HCT116 (cell line): ENCODE results near the gene CADPS2. TPM values are rescaled to one million over a fixed set of nuclear protein-coding genes. Genes with fewer than 3 reads are reported as not detected.

Experiments used
- ATAC-seq: fragments of 200-7000 bp; cut with Tn5 transposase; 2 replicates; pipeline ENCODE4 v1.9.1; 2020; ENCODE audit warnings: mild to moderate bottlenecking, moderate library complexity
- BruUV-seq: library from RNA; stranded (reverse); fragments of 400-500 nt; replicated peaks from 2 replicates; lab custom pipeline; 2021; lab: Mats Ljungman, UMichigan
- CTCF ChIA-PET: fragments of 300-600 bp; sonication (Branson Sonifier 250); formaldehyde crosslinking; loops from one replicate; lab custom pipeline; 2021; ENCODE audit warnings: antibody characterized with exemption; lab: Charles Lee
- POLR2A ChIA-PET: fragments of 300-600, 350-600 bp; sonication (Branson Sonifier 250); formaldehyde crosslinking; loops from one replicate; lab custom pipeline; 2021; ENCODE audit warnings: antibody characterized with exemption; lab: Charles Lee
- RAD21 ChIA-PET, 2 experiments: fragments of 300-600 bp; sonication (Branson Sonifier 250); formaldehyde crosslinking; loops; one replicate each; lab custom pipeline; 2023; ENCODE audit warnings: low total read pairs in 2 of 2; ENCODE audit not compliant: uncharacterized antibody in 2 of 2, unreplicated experiment in 2 of 2, low non-redundant PET in 1 of 2; lab: Charles Lee
- DNase-seq: peaks from one replicate; pipeline ENCODE4 v3.0.0-alpha.2; 2010; ENCODE audit warnings: low read depth, low spot score
- H2AFZ ChIP-seq: fragments of 200-600 bp; shearing (Covaris generic), sonication (generic); 2 replicates; pipeline ENCODE4 v1.6.1; 2017; ENCODE audit warnings: low read depth, mixed run types, mixed read lengths, antibody characterized with exemption, low read length; ENCODE audit not compliant: poor library complexity, severe bottlenecking
- H3K27ac ChIP-seq: 2 replicates; pipeline ENCODE4 v1.5.1; 2012; ENCODE audit warnings: low read depth, low read length
- H3K27me3 ChIP-seq: fragments of 200-600 bp; sonication (generic); 2 replicates; pipeline ENCODE4 v1.6.1; 2016; ENCODE audit warnings: mixed run types, low read length, mixed read lengths; ENCODE audit not compliant: insufficient read depth
- H3K36me3 ChIP-seq, 2 experiments: fragments of 200-500 bp in 1 of 2; fragments of 200-600 bp in 1 of 2; sonication (Bioruptor generic) in 1 of 2; sonication (generic) in 1 of 2; 2 replicates each; pipeline versions ENCODE4 v1.5.1 to v1.6.1; 2014 to 2016; ENCODE audit warnings: low read length in 2 of 2, inconsistent platforms in 1 of 2, mixed read lengths in 1 of 2, mixed run types in 1 of 2; ENCODE audit not compliant: insufficient read depth in 2 of 2, control insufficient read depth in 1 of 2
- H3K4me1 ChIP-seq, 2 experiments: fragments of 200-600 bp in 1 of 2; sonication (generic) in 1 of 2; 2 replicates each; pipeline versions ENCODE4 v1.5.1 to v1.6.1; 2012 to 2017; ENCODE audit warnings: low read length in 2 of 2, inconsistent platforms in 1 of 2, mild to moderate bottlenecking in 1 of 2, mixed read lengths in 1 of 2, mixed run types in 1 of 2, moderate library complexity in 1 of 2; ENCODE audit not compliant: insufficient read depth in 2 of 2, control insufficient read depth in 1 of 2
- H3K4me2 ChIP-seq: fragments of 200-600 bp; sonication (generic); 2 replicates; pipeline ENCODE4 v1.6.1; 2017; ENCODE audit warnings: mixed run types, low read length, mixed read lengths
- H3K4me3 ChIP-seq, 2 experiments: fragments of 200-600 bp in 1 of 2; sonication (generic) in 1 of 2; replicated peaks in 1 of 2; 2 replicates each; pipeline ENCODE4 v1.5.1; 2011 to 2016; ENCODE audit warnings: low read length in 2 of 2, control low read depth in 1 of 2, low read depth in 1 of 2, mild to moderate bottlenecking in 1 of 2, mixed read lengths in 1 of 2, mixed run types in 1 of 2
- H3K79me2 ChIP-seq: fragments of 200-600 bp; sonication (generic); 2 replicates; pipeline ENCODE4 v1.6.1; 2017; ENCODE audit warnings: mild to moderate bottlenecking, mixed run types, low read length, moderate library complexity, mixed read lengths; ENCODE audit not compliant: insufficient read depth
- H3K9ac ChIP-seq: fragments of 200-600 bp; sonication (generic); 2 replicates; pipeline ENCODE4 v1.6.1; 2016; ENCODE audit warnings: low read length, mixed read lengths
- H3K9me2 ChIP-seq: fragments of 200-600 bp; sonication (generic), shearing (Covaris generic); 2 replicates; pipeline ENCODE4 v1.6.1; 2017; ENCODE audit warnings: mixed run types, mild to moderate bottlenecking, moderate library complexity; ENCODE audit not compliant: insufficient read depth
- H3K9me3 ChIP-seq, 2 experiments: fragments of 200-500 bp in 1 of 2; fragments of 200-600 bp in 1 of 2; sonication (Bioruptor generic) in 1 of 2; sonication (generic) in 1 of 2; 2 replicates each; pipeline ENCODE4 v1.6.1; 2014 to 2017; ENCODE audit warnings: low read length in 2 of 2, mixed read lengths in 2 of 2, inconsistent platforms in 1 of 2, low read depth in 1 of 2, mild to moderate bottlenecking in 1 of 2, mixed run types in 1 of 2, moderate library complexity in 1 of 2; ENCODE audit not compliant: control insufficient read depth in 1 of 2, insufficient read depth in 1 of 2
- H4K20me1 ChIP-seq: fragments of 200-600 bp; sonication (generic), shearing (Covaris generic); 2 replicates; pipeline ENCODE4 v1.6.1; 2017; ENCODE audit warnings: mixed run types, mild to moderate bottlenecking, moderate library complexity; ENCODE audit not compliant: insufficient read depth
- CBX3 ChIP-seq: IDR thresholded peaks from 2 replicates; pipeline ENCODE4 v1.6.1; 2012; ENCODE audit warnings: low read depth
- EGR1 ChIP-seq: IDR thresholded peaks from 2 replicates; pipeline ENCODE4 v1.6.1; 2012; ENCODE audit warnings: low read depth
- POLR2AphosphoS5 ChIP-seq: IDR thresholded peaks from 2 replicates; pipeline ENCODE4 v1.6.1; 2011; ENCODE audit warnings: mild to moderate bottlenecking, low read depth, low read length, moderate library complexity
- SRF ChIP-seq: IDR thresholded peaks from 2 replicates; pipeline ENCODE4 v1.6.1; 2012; ENCODE audit warnings: low read depth
- intact Hi-C: fragments of 100-400 bp; cut with micrococcal nuclease; formaldehyde crosslinking; loops from 2 replicates; pipeline ENCODE4 v1.10.0; 2022
- total RNA-seq: library from RNA; stranded (reverse); gene quantifications from one replicate; pipeline ENCODE4 v1.2.1, GENCODE V29; 2021; ENCODE audit not compliant: unreplicated experiment
- TF ChIP-seq, protein P1 (sequence below), 3 experiments: fragments of 200-600 bp in 1 of 3; sonication (generic) in 1 of 3; IDR thresholded peaks in 2 of 3; conservative IDR thresholded peaks in 1 of 3; 2 replicates each; pipeline ENCODE4 v1.5.1; 2012 to 2017; ENCODE audit warnings: low read depth in 2 of 3, low read length in 2 of 3, antibody characterized with exemption in 1 of 3, borderline replicate concordance in 1 of 3, control low read depth in 1 of 3, mild to moderate bottlenecking in 1 of 3, mixed read lengths in 1 of 3, mixed run types in 1 of 3, moderate library complexity in 1 of 3; ENCODE audit not compliant: insufficient read depth in 1 of 3
- TF ChIP-seq, protein P2 (sequence below): IDR thresholded peaks from 2 replicates; pipeline ENCODE4 v1.6.1; 2012
- TF ChIP-seq, protein P3 (sequence below): IDR thresholded peaks from 2 replicates; pipeline ENCODE4 v1.6.1; 2012; ENCODE audit warnings: low read depth

Gene CADPS2
- total RNA-seq, 1 experiment from 2014 or later, result 7.5 TPM

DNA sequence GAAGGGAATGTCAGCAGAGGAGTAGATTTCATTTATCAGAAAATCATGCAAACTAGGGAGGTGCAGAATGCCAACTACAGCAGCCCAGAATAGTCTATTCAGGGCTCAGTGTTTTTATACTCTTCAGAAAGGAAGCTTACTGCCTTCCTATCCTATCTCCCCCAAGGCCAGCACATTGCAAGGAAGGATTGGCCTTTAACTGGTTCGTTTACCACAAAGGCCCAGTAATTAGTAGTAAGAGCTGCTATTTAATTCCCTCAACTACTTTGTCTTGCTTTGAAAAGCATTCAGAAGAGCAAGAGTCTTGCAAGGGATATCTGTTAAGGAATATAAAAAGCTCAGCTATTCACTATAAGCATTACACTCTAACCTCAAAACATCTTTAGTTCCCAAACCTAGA, 97.1 kb downstream of the CADPS2 start:
- no peak for TF ChIP-seq EGR1
- TF ChIP-seq, protein P1, sequence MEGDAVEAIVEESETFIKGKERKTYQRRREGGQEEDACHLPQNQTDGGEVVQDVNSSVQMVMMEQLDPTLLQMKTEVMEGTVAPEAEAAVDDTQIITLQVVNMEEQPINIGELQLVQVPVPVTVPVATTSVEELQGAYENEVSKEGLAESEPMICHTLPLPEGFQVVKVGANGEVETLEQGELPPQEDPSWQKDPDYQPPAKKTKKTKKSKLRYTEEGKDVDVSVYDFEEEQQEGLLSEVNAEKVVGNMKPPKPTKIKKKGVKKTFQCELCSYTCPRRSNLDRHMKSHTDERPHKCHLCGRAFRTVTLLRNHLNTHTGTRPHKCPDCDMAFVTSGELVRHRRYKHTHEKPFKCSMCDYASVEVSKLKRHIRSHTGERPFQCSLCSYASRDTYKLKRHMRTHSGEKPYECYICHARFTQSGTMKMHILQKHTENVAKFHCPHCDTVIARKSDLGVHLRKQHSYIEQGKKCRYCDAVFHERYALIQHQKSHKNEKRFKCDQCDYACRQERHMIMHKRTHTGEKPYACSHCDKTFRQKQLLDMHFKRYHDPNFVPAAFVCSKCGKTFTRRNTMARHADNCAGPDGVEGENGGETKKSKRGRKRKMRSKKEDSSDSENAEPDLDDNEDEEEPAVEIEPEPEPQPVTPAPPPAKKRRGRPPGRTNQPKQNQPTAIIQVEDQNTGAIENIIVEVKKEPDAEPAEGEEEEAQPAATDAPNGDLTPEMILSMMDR (IDR thresholded peaks at IDR 0.05 in 2 of 3, conservative IDR thresholded peaks at IDR 0.05 in 1 of 3; ENCODE audit: borderline replicate concordance in 1 of 3, insufficient read depth in 1 of 3, low read depth in 2 of 3, low read length in 2 of 3), result no peak
- no peak for TF ChIP-seq CBX3
- no peak for TF ChIP-seq POLR2AphosphoS5
- TF ChIP-seq, protein P2, sequence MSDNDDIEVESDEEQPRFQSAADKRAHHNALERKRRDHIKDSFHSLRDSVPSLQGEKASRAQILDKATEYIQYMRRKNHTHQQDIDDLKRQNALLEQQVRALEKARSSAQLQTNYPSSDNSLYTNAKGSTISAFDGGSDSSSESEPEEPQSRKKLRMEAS, result no peak
- TF ChIP-seq, protein P3, sequence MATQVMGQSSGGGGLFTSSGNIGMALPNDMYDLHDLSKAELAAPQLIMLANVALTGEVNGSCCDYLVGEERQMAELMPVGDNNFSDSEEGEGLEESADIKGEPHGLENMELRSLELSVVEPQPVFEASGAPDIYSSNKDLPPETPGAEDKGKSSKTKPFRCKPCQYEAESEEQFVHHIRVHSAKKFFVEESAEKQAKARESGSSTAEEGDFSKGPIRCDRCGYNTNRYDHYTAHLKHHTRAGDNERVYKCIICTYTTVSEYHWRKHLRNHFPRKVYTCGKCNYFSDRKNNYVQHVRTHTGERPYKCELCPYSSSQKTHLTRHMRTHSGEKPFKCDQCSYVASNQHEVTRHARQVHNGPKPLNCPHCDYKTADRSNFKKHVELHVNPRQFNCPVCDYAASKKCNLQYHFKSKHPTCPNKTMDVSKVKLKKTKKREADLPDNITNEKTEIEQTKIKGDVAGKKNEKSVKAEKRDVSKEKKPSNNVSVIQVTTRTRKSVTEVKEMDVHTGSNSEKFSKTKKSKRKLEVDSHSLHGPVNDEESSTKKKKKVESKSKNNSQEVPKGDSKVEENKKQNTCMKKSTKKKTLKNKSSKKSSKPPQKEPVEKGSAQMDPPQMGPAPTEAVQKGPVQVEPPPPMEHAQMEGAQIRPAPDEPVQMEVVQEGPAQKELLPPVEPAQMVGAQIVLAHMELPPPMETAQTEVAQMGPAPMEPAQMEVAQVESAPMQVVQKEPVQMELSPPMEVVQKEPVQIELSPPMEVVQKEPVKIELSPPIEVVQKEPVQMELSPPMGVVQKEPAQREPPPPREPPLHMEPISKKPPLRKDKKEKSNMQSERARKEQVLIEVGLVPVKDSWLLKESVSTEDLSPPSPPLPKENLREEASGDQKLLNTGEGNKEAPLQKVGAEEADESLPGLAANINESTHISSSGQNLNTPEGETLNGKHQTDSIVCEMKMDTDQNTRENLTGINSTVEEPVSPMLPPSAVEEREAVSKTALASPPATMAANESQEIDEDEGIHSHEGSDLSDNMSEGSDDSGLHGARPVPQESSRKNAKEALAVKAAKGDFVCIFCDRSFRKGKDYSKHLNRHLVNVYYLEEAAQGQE, result no peak
- TF ChIP-seq SRF, result no peak
- no TSS peak for BruUV-seq
- no peak for DNase-seq
- no peaks in the 10 kb centered on the region for H4K20me1 ChIP-seq
- H3K4me3 ChIP-seq, result no peak overlapping the region
- no peak overlapping the region for H2AFZ ChIP-seq
- H3K27ac ChIP-seq, result no peak overlapping the region
- no peaks in the 10 kb centered on the region for H3K4me1 ChIP-seq
- H3K27me3 ChIP-seq, result no peaks in the 10 kb centered on the region
- RAD21 ChIA-PET, result no interaction called here
- H3K9ac ChIP-seq, result no peak overlapping the region
- H3K36me3 ChIP-seq, result no peaks in the 10 kb centered on the region
- no peaks in the 10 kb centered on the region for H3K79me2 ChIP-seq
- 0 out of 2 replicates have a peak, but pooled peaks cover 2% of the 10 kb centered on the region for H3K9me2 ChIP-seq
- H3K9me3 ChIP-seq, result no peaks in the 10 kb centered on the region
- CTCF ChIA-PET, result no interaction called here
- POLR2A ChIA-PET, result no interaction called here
- intact Hi-C loops, result no loop called here
- ATAC-seq, result no peak
- no peak overlapping the region for H3K4me2 ChIP-seq
